Measurements from ENCODE around the gene COQ6. TPM values are rescaled to one million over a fixed set of nuclear protein-coding genes. Genes with fewer than 3 reads are reported as not detected.
"Not testable (repeated sequence)": the region's sequence is repeated elsewhere in the genome, so short reads cannot be mapped to it uniquely, and the experiment has no call there.

The COQ6 gene

GRCh38 chr14:74005664-74006063 is 55.6 kb downstream of the COQ6 start:
- WGBS = 100% methylated on average over 3 of the region's 3 CpGs
- H3K4me2 ChIP-seq (ENCODE audit: low read length, poor library complexity, severe bottlenecking); H3K27me3 ChIP-seq (ENCODE audit: control insufficient read depth in 1 of 2, insufficient read depth in 1 of 2, low read length in 2 of 2); H3K14ac ChIP-seq (ENCODE audit: low read length in 2 of 2); H2AFZ ChIP-seq (ENCODE audit: low read depth, low read length); H2AK5ac ChIP-seq (ENCODE audit: low read length, severe bottlenecking); H2BK12ac ChIP-seq (ENCODE audit: low read length in 2 of 2); H2BK5ac ChIP-seq (ENCODE audit: low read depth, low read length, poor library complexity, severe bottlenecking); H3K23ac ChIP-seq (ENCODE audit: low read length in 2 of 2); H4K8ac ChIP-seq (ENCODE audit: low read length); H2BK15ac ChIP-seq (ENCODE audit: low read depth, poor library complexity, severe bottlenecking); H3K27ac ChIP-seq (ENCODE audit: low read length, poor library complexity, severe bottlenecking); H3K4ac ChIP-seq (ENCODE audit: low read depth in 1 of 2, low read length in 2 of 2); H3K9ac ChIP-seq (ENCODE audit: low read length); H3K4me3 ChIP-seq (ENCODE audit: insufficient read depth in 1 of 2, low read depth in 1 of 2, low read length in 2 of 2); DNase-seq; H3K79me1 ChIP-seq (replicated peaks; ENCODE audit: low read length, poor library complexity, severe bottlenecking); H4K91ac ChIP-seq (ENCODE audit: low read length); H2BK120ac ChIP-seq (ENCODE audit: low read depth, low read length); H3K4me1 ChIP-seq (ENCODE audit: control insufficient read depth, insufficient read depth, low read depth, low read length); H3K9me3 ChIP-seq (ENCODE audit: control insufficient read depth, low read length); H3K18ac ChIP-seq (ENCODE audit: low read depth in 1 of 2, low read length in 2 of 2): not testable (repeated sequence)
- H3K36me3 ChIP-seq (ENCODE audit: control insufficient read depth in 1 of 2, insufficient read depth in 2 of 2, low read depth in 1 of 2, low read length in 2 of 2) = peaks cover 19 to 23% of the 10 kb centered on the region in 2 experiments

- no peak overlapping the region for H3K4me2 ChIP-seq (ENCODE audit: low read length, poor library complexity, severe bottlenecking)
- no peak overlapping the region for H3K18ac ChIP-seq (ENCODE audit: low read depth in 1 of 2, low read length in 2 of 2)
- DNase-seq = no peak
- no peak overlapping the region for H3K4ac ChIP-seq (ENCODE audit: low read depth in 1 of 2, low read length in 2 of 2)
- no peak overlapping the region for H3K27ac ChIP-seq (ENCODE audit: low read length, poor library complexity, severe bottlenecking)
- 92% methylated on average over 1 of the region's 2 CpGs for WGBS
- no peak overlapping the region for H2AFZ ChIP-seq (ENCODE audit: low read depth, low read length)
- no peak overlapping the region for H2BK12ac ChIP-seq (ENCODE audit: low read length in 2 of 2)
- H3K4me1 ChIP-seq (ENCODE audit: control insufficient read depth, insufficient read depth, low read depth, low read length) = no peaks in the 10 kb centered on the region
- no peak overlapping the region for H4K91ac ChIP-seq (ENCODE audit: low read length)
- H3K14ac ChIP-seq (ENCODE audit: low read length in 2 of 2) = no peak overlapping the region
- H3K9me3 ChIP-seq (ENCODE audit: control insufficient read depth, low read length) = no peaks in the 10 kb centered on the region
- no peak overlapping the region for H3K4me3 ChIP-seq (ENCODE audit: insufficient read depth in 1 of 2, low read depth in 1 of 2, low read length in 2 of 2)
- no peak overlapping the region for H3K23ac ChIP-seq (ENCODE audit: low read length in 2 of 2)
- H4K8ac ChIP-seq (ENCODE audit: low read length) = no peak overlapping the region
- H3K9ac ChIP-seq (ENCODE audit: low read length) = no peak overlapping the region
- H3K36me3 ChIP-seq (ENCODE audit: control insufficient read depth in 1 of 2, insufficient read depth in 2 of 2, low read depth in 1 of 2, low read length in 2 of 2) = peaks cover 19 to 52% of the 10 kb centered on the region in 2 experiments
- H2BK5ac ChIP-seq (ENCODE audit: low read depth, low read length, poor library complexity, severe bottlenecking) = no peak overlapping the region
- peaks cover 14% of the 10 kb centered on the region for H3K79me1 ChIP-seq (replicated peaks; ENCODE audit: low read length, poor library complexity, severe bottlenecking)
- no peak overlapping the region for H2BK15ac ChIP-seq (ENCODE audit: low read depth, poor library complexity, severe bottlenecking)
- H2BK120ac ChIP-seq (ENCODE audit: low read depth, low read length) = no peak overlapping the region
- H3K27me3 ChIP-seq (ENCODE audit: control insufficient read depth in 1 of 2, insufficient read depth in 1 of 2, low read length in 2 of 2) = no peaks in the 10 kb centered on the region
- H2AK5ac ChIP-seq (ENCODE audit: low read length, severe bottlenecking) = no peak overlapping the region
These were observed 58.9 kb downstream of the COQ6 start for GRCh38 chr14:74008843-74009499.

Small RNA genes within 50 kb of the gene (small RNA-seq; reads per million reads assigned to genes)
- not detected for gene AC005480.2 (ENCODE audit: low read depth)
- gene RF00019 (ENCODE audit: low read depth) = not detected
